Right lobe of liver (tissue), 4 donors: ENCODE data around the gene KLC1.

Source experiments
- POLR2A ChIP-seq: fragments of 450-650 bp; IDR thresholded peaks from one replicate; pipeline ENCODE4 v1.6.1; 2017; ENCODE audit warnings: antibody characterized with exemption, mild to moderate bottlenecking
- TF ChIP-seq, protein P1 (sequence below), 4 donors: fragments of 200-600 bp in 3 of 4; fragments of 450-650 bp in 1 of 4; IDR thresholded peaks; one replicate each; pipeline versions ENCODE4 v1.5.1 to v1.8.0; 2016 to 2022; ENCODE audit warnings: antibody characterized with exemption in 4 of 4, mild to moderate bottlenecking in 2 of 4
- donor health status: DM: no; HTN: no; CAD: no.
- donor health status: DM: no; HTN: no; CAD: no.
- donor health status: DM: no; HTN: yes; CAD: no.

- no peak for TF ChIP-seq POLR2A
- TF ChIP-seq, protein P1, sequence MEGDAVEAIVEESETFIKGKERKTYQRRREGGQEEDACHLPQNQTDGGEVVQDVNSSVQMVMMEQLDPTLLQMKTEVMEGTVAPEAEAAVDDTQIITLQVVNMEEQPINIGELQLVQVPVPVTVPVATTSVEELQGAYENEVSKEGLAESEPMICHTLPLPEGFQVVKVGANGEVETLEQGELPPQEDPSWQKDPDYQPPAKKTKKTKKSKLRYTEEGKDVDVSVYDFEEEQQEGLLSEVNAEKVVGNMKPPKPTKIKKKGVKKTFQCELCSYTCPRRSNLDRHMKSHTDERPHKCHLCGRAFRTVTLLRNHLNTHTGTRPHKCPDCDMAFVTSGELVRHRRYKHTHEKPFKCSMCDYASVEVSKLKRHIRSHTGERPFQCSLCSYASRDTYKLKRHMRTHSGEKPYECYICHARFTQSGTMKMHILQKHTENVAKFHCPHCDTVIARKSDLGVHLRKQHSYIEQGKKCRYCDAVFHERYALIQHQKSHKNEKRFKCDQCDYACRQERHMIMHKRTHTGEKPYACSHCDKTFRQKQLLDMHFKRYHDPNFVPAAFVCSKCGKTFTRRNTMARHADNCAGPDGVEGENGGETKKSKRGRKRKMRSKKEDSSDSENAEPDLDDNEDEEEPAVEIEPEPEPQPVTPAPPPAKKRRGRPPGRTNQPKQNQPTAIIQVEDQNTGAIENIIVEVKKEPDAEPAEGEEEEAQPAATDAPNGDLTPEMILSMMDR (IDR thresholded peaks at IDR 0.05): no peak
These were observed 55.5 kb downstream of the KLC1 start for GRCh38 chr14:103684471-103684870.
